Muscle layer of colon (tissue), 2 donors: Measurements from ENCODE around the gene RHAG.

ENCODE experiments used
- H3K27ac ChIP-seq: one replicate; pipeline ENCODE4 v1.7.0; 2013; ENCODE audit warnings: low read depth, mild to moderate bottlenecking, low read length, moderate library complexity
- H3K27me3 ChIP-seq, 2 donors: one replicate each; pipeline ENCODE4 v1.7.0; 2013; ENCODE audit warnings: low read length in 2 of 2, mild to moderate bottlenecking in 2 of 2; ENCODE audit not compliant: insufficient read depth in 2 of 2, control insufficient read depth in 1 of 2
- H3K36me3 ChIP-seq: one replicate; pipeline ENCODE4 v1.7.0; 2013; ENCODE audit warnings: mild to moderate bottlenecking, low read length; ENCODE audit not compliant: insufficient read depth
- H3K4me1 ChIP-seq: one replicate; pipeline ENCODE4 v1.7.0; 2013; ENCODE audit warnings: mild to moderate bottlenecking, low read length; ENCODE audit not compliant: insufficient read depth
- H3K4me3 ChIP-seq, 2 donors: one replicate each; pipeline ENCODE4 v1.7.0; 2013; ENCODE audit warnings: low read length in 2 of 2, low read depth in 1 of 2, mild to moderate bottlenecking in 1 of 2, moderate library complexity in 1 of 2
- H3K9ac ChIP-seq: one replicate; pipeline ENCODE4 v1.7.0; 2013; ENCODE audit warnings: low read length
- H3K9me3 ChIP-seq: one replicate; pipeline ENCODE4 v1.7.0; 2013; ENCODE audit warnings: mild to moderate bottlenecking, low read length
- donor health status: abdominal sarcoma.
- donor health status: Adenocarcinoma of cecum.

Gene RHAG

DNA sequence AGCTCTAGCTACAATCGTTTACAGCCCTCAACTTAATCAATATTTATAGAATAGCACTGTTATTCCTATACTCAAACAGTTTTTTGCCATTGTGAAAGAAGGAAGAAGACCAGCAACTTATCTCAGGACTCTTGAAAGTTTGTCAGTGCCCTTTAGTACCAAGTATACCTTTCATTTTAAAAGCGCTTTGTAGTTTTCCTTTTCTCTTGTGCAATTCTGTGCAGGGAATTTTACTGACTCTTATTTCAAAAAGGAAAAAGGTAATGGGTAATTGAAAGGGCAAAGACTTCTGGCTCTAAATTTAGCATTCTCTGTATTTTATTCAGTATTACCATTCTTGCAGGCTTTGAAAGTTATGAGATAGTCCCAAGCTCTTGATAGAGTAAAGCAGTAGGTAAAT lies 16.8 kb upstream of the RHAG start:
- Histone ChIP-seq H3K36me3 (no peaks in the 10 kb centered on the region), H3K4me1 (no peaks in the 10 kb centered on the region), H3K9me3 (no peaks in the 10 kb centered on the region), H3K9ac (no peak overlapping the region), H3K4me3 (no peak overlapping the region), H3K27ac (no peak overlapping the region), H3K27me3 (no peaks in the 10 kb centered on the region)

DNA sequence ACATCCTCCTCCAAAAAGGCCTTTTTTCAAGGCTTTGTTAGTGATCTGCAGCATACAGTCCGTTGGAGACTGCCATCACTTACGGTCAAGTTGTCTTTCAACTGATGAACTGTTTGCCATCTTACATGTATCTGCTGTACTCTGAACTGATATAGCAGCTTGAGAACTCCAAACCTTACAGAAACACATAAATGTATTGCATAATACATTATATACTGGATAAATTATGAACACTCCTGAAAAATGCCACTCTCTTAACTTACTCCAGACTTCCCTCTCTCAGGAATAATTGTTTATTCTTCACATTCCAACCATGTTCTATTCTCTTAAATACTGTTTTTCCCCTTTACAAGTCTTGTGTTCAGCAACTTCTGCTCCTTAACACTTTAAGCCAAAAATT lies 14.6 kb upstream of the RHAG start:
- no peaks in the 10 kb centered on the region for H3K4me1 ChIP-seq
- no peaks in the 10 kb centered on the region for H3K36me3 ChIP-seq
- H3K27me3 ChIP-seq: no peaks in the 10 kb centered on the region
- H3K9me3 ChIP-seq: no peaks in the 10 kb centered on the region
- no peak overlapping the region for H3K27ac ChIP-seq
- no peak overlapping the region for H3K9ac ChIP-seq
- no peak overlapping the region for H3K4me3 ChIP-seq

DNA sequence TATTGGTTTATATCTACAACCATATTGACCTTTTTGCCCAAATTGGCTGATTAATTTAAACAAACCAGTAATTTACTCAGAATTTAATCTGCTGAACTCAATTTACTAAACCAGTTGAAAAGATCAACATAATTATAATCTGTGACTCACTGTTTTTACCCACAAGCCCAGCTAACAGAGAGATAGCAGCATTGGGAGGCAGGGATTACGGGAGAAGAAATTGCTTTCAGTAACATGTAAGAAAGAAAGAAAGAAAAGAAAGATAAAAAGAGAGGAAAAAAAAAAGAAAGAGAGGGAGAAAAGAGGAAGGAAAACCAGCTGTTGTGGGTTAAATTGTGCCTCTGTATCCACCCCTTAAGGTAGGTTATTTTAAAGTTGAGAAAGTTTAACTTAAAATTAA lies 13.3 kb upstream of the RHAG start:
- Histone ChIP-seq H3K27me3 (no peaks in the 10 kb centered on the region), H3K36me3 (no peaks in the 10 kb centered on the region), H3K9me3 (no peaks in the 10 kb centered on the region), H3K4me1 (no peaks in the 10 kb centered on the region), H3K9ac (no peak overlapping the region), H3K27ac (no peak overlapping the region), H3K4me3 (no peak overlapping the region)

DNA sequence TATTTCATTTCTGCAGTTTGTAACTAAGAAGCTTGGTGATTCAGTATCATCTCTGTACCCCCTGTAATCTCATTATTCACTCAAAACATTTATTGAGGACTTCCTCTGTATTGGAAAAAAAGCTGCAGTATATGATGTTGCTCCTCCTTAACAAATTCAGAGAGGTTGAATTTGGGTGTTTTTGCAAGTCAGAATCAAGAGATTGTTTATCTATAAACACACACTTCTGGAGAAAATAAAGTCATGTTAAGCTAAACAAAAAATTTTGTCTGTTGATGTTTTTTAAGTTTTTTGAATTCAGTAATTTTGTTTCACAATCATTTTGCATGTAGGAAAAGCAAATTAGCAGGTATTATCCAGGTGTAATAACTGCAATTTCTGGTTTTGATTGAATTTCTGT lies 11.4 kb upstream of the RHAG start:
- H3K4me3 ChIP-seq: no peak overlapping the region
- H3K27ac ChIP-seq: no peak overlapping the region
- no peaks in the 10 kb centered on the region for H3K36me3 ChIP-seq
- no peak overlapping the region for H3K9ac ChIP-seq
- no peaks in the 10 kb centered on the region for H3K9me3 ChIP-seq
- H3K27me3 ChIP-seq: no peaks in the 10 kb centered on the region
- H3K4me1 ChIP-seq: no peaks in the 10 kb centered on the region

DNA sequence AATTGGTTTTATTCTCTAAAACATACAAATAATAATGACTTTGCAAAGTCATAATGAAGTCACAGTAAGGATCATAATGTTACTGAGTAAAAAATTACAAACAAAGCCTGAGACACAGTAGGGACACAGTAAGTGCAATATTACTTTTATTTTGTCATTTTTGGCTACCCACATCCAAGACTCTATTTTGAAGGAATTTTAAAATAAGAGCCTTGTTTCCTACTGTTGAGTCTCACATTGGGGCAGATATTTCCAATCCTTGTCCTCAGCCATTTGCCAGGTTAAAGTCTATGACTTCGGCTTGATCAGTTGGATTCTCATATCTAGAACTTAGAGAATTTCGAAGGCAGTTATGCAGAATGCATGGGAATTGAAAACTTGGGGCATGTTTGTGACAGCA lies 10.8 kb upstream of the RHAG start:
- H3K4me3 ChIP-seq: no peak overlapping the region
- H3K27me3 ChIP-seq: no peaks in the 10 kb centered on the region
- H3K9ac ChIP-seq: no peak overlapping the region
- no peaks in the 10 kb centered on the region for H3K4me1 ChIP-seq
- H3K9me3 ChIP-seq: no peaks in the 10 kb centered on the region
- no peak overlapping the region for H3K27ac ChIP-seq
- no peaks in the 10 kb centered on the region for H3K36me3 ChIP-seq

DNA sequence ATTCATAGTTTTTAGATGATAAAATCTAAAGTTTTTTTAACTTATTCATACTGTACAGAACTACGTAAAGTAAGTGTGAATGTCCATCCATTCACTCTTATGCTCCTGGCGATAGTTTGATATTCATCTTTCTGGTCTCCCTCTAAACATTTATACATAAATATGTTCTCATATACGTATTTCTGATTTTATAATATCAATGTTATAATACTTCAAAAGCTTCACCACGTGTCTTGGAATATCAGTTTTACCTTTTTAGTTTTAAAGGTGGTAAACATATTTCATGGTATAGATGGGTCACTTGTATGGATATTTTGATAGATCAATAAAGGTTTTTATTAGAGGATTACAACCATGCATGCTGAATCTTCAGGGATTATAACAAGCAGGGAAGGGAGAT lies 10.3 kb upstream of the RHAG start:
- Histone ChIP-seq H3K4me3 (no peak overlapping the region), H3K27me3 (no peaks in the 10 kb centered on the region), H3K9me3 (no peaks in the 10 kb centered on the region), H3K36me3 (no peaks in the 10 kb centered on the region), H3K27ac (no peak overlapping the region), H3K9ac (no peak overlapping the region), H3K4me1 (no peaks in the 10 kb centered on the region)

DNA sequence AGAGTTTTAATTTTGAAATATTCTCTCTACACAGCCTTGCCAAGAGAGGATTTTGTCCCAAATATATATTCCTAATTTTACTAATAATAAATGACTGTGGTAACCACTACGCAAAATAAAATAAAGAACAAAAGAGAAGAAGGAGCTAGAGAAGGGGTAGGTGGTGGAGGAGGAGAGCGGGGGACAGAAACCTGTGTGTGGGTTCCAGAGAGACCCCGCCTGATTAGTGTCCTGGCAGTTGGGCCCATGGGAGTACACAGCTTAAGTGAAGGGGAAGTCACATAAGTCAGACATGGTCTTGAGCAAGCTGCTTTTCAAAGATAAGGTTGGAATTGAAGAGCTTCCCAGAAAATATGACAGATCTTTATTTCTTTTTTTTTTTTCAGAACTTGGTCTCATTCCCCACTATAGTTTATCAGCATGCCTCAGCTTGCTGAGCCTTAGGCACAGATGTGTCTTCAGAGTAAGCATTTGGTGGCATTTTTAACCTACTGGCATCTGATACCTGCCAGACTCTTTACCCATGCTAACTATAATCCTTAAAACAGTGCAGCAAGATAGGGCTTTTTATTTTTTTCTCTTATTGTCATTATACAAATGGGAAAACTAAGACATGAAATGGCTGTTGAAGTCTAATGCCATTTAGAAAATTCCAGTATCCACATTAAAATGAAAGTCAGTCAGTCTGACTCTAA lies 9.6 kb upstream of the RHAG start:
- no peak overlapping the region for H3K4me3 ChIP-seq

DNA sequence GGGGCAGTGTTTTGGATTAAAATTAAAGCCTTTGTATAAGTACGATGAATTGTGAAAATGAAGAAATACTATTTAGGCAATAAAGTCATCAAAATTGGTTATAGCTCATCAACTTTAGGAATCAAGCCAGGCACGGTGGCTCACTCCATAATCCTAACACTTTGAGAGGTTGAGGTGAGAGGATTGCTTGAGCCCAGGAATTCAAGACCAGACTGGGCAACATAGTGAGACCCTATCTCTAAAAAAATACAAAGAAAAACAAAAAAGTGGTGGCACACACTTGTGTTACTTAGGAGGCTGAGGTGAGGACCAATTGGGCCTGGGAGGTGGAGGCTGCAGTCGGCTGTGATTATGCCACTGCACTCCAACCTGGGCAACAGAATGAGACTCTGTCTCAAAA lies 8.5 kb upstream of the RHAG start:
- Histone ChIP-seq H3K9me3 (no peaks in the 10 kb centered on the region), H3K4me1 (no peaks in the 10 kb centered on the region), H3K27ac (no peak overlapping the region), H3K27me3 (no peaks in the 10 kb centered on the region), H3K9ac (no peak overlapping the region), H3K36me3 (no peaks in the 10 kb centered on the region), H3K4me3 (no peak overlapping the region)

More for the DNA sequence above, 9.6 kb upstream of the RHAG start:
- Histone ChIP-seq H3K9me3 (no peaks in the 10 kb centered on the region), H3K4me1 (no peaks in the 10 kb centered on the region), H3K36me3 (no peaks in the 10 kb centered on the region), H3K27ac (no peak overlapping the region), H3K9ac (no peak overlapping the region), H3K27me3 (no peaks in the 10 kb centered on the region)

DNA sequence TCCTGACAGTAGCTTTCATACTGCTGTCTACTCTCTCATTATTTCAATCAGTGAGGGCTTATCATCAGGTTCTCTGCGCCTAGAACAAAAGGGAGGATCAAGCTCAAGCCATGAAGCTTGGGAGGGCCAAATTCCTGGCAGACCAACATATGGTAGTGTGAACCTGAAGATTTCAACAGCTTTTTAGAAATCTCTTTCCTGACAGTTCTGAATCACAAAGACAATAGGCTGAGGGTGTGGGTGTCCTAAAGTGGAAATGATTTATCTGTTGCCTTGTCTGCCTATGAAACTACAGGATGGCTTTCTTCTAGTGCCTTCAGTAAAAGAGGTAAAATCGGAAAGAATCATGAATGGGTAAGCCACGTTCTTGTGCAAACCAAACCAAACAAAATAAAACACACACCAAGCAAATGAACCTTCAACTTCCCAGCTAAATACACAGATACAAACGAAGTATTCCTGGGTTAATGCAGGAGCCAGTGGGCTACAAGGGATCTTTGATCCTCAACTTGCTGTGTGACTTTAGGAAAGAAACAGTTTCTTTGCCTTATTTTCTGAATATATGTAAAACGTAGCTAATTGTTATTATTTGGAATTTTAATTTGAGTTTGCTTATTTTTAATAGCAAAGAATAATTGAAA lies 2.7 kb upstream of the RHAG start:
- no peaks in the 10 kb centered on the region for H3K27me3 ChIP-seq
- H3K4me3 ChIP-seq: no peak overlapping the region
- no peak overlapping the region for H3K27ac ChIP-seq
- H3K9ac ChIP-seq: no peak overlapping the region
- no peaks in the 10 kb centered on the region for H3K4me1 ChIP-seq
- no peaks in the 10 kb centered on the region for H3K36me3 ChIP-seq
- H3K9me3 ChIP-seq: no peaks in the 10 kb centered on the region

DNA sequence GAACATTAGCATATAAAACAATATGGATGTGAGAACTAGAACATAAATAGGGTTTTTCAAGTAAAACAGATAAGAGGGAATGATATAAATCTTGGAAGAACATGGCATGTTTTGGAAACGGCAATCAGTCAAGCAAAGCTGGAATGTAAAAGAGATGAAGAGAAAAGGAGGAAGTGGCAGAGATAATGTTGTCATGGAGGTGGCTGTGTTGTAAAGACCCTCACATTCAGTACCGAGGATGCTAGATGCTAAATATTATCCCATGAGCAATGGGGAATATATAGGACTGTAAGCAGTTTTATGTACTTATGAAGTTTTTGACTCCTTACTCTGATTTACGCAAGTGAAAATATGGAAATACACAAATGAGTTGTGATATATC lies 702 bp upstream of the RHAG start:
- no peak overlapping the region for H3K27ac ChIP-seq
- H3K27me3 ChIP-seq: no peaks in the 10 kb centered on the region
- no peaks in the 10 kb centered on the region for H3K9me3 ChIP-seq
- no peaks in the 10 kb centered on the region for H3K4me1 ChIP-seq
- no peak overlapping the region for H3K4me3 ChIP-seq
- no peaks in the 10 kb centered on the region for H3K36me3 ChIP-seq
- no peak overlapping the region for H3K9ac ChIP-seq

DNA sequence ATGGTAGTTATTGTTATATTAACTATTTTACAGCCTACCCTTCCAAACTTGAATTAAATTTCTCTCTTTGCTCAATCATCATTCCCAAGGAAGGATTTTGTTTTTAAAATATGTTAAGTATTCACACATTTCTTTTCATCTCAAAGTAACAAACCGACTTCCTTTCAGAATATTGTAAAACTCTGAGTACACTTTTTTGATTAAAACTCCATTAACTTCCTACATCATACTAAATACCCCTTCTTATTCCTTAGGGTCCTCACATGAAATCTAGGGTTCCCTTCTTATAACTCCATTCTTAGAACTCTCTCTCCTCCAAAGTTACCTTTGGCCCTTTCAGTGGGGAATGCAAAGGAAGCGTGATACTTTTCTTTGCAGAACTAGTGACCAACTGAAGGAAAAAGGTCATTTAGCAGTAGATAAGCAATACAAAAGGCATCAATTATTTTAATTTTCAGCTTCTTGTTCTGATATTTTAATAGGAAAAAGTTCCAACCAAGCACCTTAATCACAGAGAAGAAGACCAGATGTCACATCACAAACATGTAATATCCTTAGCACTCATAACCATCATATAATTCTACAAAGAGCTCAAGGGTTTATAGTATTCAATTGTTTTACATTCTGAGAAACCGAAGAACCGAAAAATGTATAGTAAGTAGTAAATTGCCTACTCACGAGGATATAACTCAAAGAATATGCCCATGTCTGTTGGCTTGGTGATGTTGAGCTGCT lies 494 bp downstream of the RHAG start:
- no peak overlapping the region for H3K27ac ChIP-seq
- no peaks in the 10 kb centered on the region for H3K9me3 ChIP-seq
- H3K36me3 ChIP-seq: no peaks in the 10 kb centered on the region
- H3K9ac ChIP-seq: no peak overlapping the region
- no peaks in the 10 kb centered on the region for H3K27me3 ChIP-seq
- H3K4me3 ChIP-seq: no peak overlapping the region
- no peaks in the 10 kb centered on the region for H3K4me1 ChIP-seq
